Cardiac fibroblast (primary cell): ENCODE measurements around the gene SLC7A10.

Source experiments
- DNase-seq, 2 donors: peaks; one replicate each; pipeline versions ENCODE4 v3.0.0 to v3.0.0-alpha.2; 2010; ENCODE audit warnings: low read depth in 2 of 2
- H3K4me3 ChIP-seq, 2 donors: replicated peaks in 1 of 2; 1 replicate in 1 of 2; 2 replicates in 1 of 2; pipeline ENCODE4 v1.5.1; 2011; ENCODE audit warnings: low read depth in 2 of 2, low read length in 2 of 2, mild to moderate bottlenecking in 2 of 2, moderate library complexity in 1 of 2
- TF ChIP-seq, protein P1 (sequence below): IDR thresholded peaks from one replicate; pipeline ENCODE4 v1.5.1; 2011; ENCODE audit warnings: low read depth, mild to moderate bottlenecking, low read length, inconsistent platforms

Gene SLC7A10

DNA sequence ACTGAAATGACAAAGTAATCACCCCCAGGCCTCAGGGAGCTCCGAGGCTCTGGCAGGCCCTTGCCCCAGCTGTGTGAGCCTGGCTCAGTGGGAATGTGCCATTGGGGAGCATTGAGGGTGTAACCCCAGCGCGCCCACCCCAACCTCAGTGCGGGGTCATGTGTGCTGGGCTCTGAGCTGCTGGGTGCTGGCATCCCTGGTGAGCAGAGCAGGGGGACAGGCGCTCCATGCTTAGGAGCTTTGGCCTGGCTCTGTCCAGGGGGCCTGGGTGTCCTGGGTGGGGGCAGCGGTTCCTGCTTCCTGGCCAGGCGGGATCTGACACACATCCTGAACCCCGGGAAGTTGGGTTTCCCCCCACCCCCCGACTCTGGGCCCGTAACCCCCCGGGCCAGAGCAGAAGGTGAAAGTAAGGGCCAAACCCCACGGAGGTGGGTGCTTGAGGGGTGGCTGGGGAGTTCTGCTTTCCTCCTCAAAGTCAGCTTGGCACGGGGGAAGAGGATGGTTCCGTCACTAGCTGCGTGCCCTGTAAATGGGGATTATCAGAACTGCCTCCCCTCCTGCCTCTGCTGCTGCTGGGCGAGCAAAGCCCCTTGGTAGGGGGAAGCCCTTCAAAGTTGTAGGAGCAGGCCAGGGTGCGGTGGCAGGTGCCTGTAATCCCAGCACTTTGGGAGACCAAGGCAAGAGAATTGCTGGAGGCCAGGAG lies 29.9 kb downstream of the SLC7A10 start:
- no peak for DNase-seq
- H3K4me3 ChIP-seq = peak overlapping the region; percentile 59 to 66
- TF ChIP-seq, protein P1, sequence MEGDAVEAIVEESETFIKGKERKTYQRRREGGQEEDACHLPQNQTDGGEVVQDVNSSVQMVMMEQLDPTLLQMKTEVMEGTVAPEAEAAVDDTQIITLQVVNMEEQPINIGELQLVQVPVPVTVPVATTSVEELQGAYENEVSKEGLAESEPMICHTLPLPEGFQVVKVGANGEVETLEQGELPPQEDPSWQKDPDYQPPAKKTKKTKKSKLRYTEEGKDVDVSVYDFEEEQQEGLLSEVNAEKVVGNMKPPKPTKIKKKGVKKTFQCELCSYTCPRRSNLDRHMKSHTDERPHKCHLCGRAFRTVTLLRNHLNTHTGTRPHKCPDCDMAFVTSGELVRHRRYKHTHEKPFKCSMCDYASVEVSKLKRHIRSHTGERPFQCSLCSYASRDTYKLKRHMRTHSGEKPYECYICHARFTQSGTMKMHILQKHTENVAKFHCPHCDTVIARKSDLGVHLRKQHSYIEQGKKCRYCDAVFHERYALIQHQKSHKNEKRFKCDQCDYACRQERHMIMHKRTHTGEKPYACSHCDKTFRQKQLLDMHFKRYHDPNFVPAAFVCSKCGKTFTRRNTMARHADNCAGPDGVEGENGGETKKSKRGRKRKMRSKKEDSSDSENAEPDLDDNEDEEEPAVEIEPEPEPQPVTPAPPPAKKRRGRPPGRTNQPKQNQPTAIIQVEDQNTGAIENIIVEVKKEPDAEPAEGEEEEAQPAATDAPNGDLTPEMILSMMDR = no peak

DNA sequence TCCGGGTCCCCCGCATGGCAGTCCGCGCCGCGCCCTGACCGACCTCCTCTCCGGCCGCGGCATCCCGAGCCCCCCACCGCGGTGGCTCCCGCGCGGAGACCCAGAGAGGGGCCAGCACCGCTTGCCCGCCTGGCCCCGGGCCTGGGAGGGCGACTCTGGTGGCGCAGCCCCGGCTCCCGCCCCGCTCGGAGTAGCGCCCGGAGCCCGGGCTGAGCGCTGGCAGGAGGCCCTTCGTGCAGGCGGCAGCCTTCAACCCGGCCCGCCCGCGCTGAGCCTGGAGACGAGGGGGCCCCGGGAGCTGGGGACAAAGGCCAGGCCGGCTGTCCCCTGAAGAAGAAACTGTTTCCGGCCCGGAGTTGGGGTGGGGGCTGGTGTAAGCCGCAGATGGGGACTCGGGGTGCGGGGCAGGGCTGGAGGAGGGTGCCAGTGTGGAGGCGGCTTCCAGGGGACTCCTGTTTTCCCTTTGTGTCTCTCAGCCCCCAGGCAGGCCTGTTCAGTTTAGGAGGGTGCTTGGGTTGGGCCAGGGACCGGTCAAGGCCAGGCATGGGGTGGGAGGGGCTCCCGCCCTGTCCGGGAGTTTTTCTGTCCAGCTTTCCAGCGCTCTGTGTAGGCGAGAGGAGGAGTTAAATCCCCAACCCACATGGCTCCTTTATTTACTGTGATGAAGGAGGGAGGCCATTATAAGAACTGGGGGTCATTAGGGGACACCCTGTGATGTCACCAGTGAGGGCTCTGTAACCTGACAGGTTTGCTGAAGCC lies 30.6 kb downstream of the SLC7A10 start:
- peak overlapping the region; percentile 59 to 66 for H3K4me3 ChIP-seq
- DNase-seq = peak; percentile 60 to 65

DNA sequence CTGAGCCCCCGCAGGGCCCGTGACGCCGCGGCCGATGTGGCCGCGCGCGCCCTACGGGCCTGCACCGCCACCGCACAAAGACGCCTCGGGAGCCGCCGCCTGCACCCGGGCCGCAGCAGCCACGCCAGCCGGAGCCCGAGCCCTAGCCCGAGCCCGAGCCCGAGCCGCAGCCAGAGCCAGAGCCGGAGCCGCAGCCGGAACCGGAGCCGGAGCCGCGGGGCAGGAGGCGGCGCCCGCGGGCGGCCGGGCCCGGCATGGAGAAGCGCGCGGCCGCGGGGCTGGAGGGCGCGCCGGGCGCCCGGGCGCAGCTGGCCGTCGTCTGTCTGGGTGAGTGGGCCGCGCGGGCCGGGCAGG lies 31.1 kb downstream of the SLC7A10 start:
- peak in 1 of 2 donors; percentile 10 for DNase-seq
- peak overlapping the region in 1 of 2 donors; percentile 59 for H3K4me3 ChIP-seq
- TF ChIP-seq, protein P1 = no peak

More for the DNA sequence above, 30.6 kb downstream of the SLC7A10 start:
- TF ChIP-seq, protein P1 = no peak

DNA sequence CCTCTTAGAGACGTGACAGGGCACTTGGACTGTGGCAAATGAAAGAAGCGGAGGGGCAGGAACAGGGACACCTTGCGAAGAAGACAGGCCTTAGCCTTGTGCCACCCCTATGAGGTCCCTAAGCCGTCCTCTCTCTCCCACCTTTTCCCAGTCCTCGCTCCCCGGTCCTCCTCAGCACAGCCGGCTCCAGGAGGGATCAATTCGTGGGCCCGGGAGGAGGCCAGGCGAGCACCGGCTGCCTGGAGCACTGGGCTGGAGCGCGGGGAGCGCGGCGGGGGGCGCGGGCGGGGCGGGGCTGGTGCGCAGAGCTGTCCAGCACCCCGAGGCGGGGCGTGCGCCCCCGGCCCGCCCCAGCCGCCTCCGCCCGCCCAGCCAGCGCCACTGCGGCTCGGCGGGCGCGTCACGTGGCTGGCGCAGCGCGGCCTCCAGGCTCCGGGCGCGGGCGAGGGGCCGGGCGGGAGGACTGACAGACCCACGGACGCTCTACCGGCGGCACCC lies 31.7 kb downstream of the SLC7A10 start, which contains the start of gene LRP3:
LRP3 (plus strand) TSS at position 466 of the 498 bp plus-strand sequence. CDS start 456 bp downstream, outside the sequence.
- H3K4me3 ChIP-seq = peak within 1 kb of the TSS; percentile 59 to 66
- DNase-seq = peak; percentile 2 to 47
- TF ChIP-seq, protein P1 = no peak

DNA sequence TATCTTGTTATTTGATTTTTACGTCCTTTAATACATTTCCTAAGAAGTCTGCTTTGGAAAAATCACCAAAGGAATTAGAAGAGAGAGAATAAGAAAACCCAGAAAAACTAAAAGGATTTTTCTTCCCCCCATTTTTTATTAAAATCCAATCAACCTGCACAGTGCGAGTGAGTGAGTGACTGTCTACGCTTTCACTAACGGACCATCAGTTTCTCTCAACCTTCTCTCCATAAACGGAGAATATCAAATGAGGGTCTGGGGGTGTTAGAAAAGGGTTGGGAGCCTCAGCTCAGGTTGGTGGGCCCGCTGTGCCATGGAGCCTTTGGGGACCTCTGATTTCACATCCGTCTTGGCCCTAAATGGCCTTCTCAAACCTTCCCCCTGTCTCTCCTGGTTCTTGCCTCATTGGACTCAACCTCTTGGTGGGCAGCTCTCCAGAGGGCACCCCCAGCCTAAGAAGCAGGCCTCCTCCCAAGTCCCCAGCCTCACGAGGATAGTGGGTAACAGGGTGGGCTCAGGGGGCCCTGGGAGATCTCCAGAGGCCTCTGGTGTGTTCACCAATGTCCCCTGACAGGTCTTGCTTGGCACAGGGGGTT lies 32.3 kb downstream of the SLC7A10 start:
- TF ChIP-seq, protein P1 = no peak
- no peak for DNase-seq
- H3K4me3 ChIP-seq = no peak overlapping the region

DNA sequence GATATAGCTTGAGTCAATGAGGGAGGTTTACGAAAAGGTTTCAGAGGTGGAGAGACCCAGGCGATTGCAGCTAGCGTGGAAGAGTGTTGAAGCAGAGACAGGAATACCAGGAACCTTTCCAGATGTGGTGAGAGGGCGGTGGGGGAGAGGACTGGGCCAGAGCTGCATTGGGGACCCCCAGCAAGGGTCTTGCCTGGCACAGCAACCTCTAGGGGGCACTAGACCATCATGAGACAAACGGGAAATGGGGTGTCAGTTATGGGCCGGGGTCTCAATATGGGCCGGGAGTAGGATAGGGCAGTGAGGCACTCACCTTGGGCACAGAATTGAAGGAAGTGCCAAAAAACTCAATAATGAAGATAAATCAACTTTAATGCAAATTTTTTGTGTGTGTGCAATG lies 33.6 kb downstream of the SLC7A10 start:
- TF ChIP-seq, protein P1 = peak; percentile 18
- DNase-seq = no peak
- H3K4me3 ChIP-seq = no peak overlapping the region
